Transverse colon (tissue), 4 donors: ENCODE results near the gene GJA1.

Source experiments
- POLR2A ChIP-seq: fragments of 450-650 bp; IDR thresholded peaks from one replicate; pipeline ENCODE4 v1.6.1; 2016; ENCODE audit warnings: antibody characterized with exemption, mild to moderate bottlenecking, moderate library complexity
- POLR2AphosphoS5 ChIP-seq, 3 donors: sonication (generic); formaldehyde crosslinking; IDR thresholded peaks; one replicate each; pipeline ENCODE4 v1.6.1; 2016; ENCODE audit warnings: antibody characterized with exemption in 3 of 3
- TF ChIP-seq, protein P1 (sequence below), 5 experiments: fragments of 200-600 bp in 3 of 5; fragments of 450-650 bp in 2 of 5; sonication (generic) in 3 of 5; IDR thresholded peaks; 1 replicate in 2 of 5; 2 replicates in 3 of 5; pipeline ENCODE4 v1.5.1; 2016 to 2017; ENCODE audit warnings: antibody characterized with exemption in 5 of 5, inconsistent platforms in 3 of 5, mild to moderate bottlenecking in 2 of 5, moderate library complexity in 1 of 5

DNA sequence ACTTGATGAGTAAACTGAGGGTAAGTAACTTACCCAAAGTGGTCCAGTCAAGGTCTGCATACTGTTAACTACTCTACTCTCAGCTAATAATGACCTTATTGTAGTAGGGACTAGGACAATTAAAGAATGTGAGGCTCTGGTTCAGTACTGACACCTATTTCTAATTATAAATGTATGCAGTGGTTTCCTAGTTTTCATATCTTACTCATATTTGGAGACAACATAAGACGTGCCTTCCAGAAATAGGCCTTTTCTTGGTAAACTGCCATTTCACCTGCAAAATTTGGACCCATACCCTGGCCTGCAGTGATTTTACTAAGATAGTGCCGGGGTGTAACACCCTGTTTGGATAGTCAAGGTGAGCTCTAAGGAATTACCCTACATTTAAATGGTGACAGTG lies 24.7 kb downstream of the GJA1 start:
- TF ChIP-seq POLR2A: no peak
- TF ChIP-seq POLR2AphosphoS5 (IDR thresholded peaks at IDR 0.05): no peak
- TF ChIP-seq, protein P1, sequence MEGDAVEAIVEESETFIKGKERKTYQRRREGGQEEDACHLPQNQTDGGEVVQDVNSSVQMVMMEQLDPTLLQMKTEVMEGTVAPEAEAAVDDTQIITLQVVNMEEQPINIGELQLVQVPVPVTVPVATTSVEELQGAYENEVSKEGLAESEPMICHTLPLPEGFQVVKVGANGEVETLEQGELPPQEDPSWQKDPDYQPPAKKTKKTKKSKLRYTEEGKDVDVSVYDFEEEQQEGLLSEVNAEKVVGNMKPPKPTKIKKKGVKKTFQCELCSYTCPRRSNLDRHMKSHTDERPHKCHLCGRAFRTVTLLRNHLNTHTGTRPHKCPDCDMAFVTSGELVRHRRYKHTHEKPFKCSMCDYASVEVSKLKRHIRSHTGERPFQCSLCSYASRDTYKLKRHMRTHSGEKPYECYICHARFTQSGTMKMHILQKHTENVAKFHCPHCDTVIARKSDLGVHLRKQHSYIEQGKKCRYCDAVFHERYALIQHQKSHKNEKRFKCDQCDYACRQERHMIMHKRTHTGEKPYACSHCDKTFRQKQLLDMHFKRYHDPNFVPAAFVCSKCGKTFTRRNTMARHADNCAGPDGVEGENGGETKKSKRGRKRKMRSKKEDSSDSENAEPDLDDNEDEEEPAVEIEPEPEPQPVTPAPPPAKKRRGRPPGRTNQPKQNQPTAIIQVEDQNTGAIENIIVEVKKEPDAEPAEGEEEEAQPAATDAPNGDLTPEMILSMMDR (IDR thresholded peaks at IDR 0.05): no peak
